ENCODE data around the gene CLSTN1.
A peak's percentile ranks its signal among the peaks of the same experiment; 100 is the strongest.

The CLSTN1 gene

GRCh38 chr1:9700340-9700739 is 123.4 kb downstream of the CLSTN1 start:
- DNase-seq (ENCODE audit: extremely low spot score, insufficient read length, low read depth) (no peak), FAIRE-seq (no peak)

- DNase-seq (ENCODE audit: extremely low spot score, insufficient read length, low read depth), result no peak
- no peak for FAIRE-seq
Measured at GRCh38 chr1:9699361-9699760, 124.4 kb downstream of the CLSTN1 start.

- FAIRE-seq, result no peak
- DNase-seq (ENCODE audit: extremely low spot score, insufficient read length, low read depth), result no peak
Measured at GRCh38 chr1:9696793-9697192, 127.0 kb downstream of the CLSTN1 start.

- FAIRE-seq (no peak), DNase-seq (ENCODE audit: extremely low spot score, insufficient read length, low read depth) (no peak)
Measured at GRCh38 chr1:9691691-9692090, 132.1 kb downstream of the CLSTN1 start.

- no peak for FAIRE-seq
- DNase-seq (ENCODE audit: extremely low spot score, insufficient read length, low read depth), result no peak
Measured at GRCh38 chr1:9691108-9691445, 132.7 kb downstream of the CLSTN1 start.

GRCh38 chr1:9690440-9691107 is 133.2 kb downstream of the CLSTN1 start:
- FAIRE-seq, result no peak

GRCh38 chr1:9689971-9690381 is 133.8 kb downstream of the CLSTN1 start:
- DNase-seq (ENCODE audit: extremely low spot score, insufficient read length, low read depth) (no peak), FAIRE-seq (no peak)

More at GRCh38 chr1:9690440-9691107, 133.2 kb downstream of the CLSTN1 start:
- no peak for DNase-seq (ENCODE audit: extremely low spot score, insufficient read length, low read depth)

- DNase-seq (ENCODE audit: extremely low spot score, insufficient read length, low read depth), result peak; percentile 84
- FAIRE-seq, result peak; percentile 62
Measured at GRCh38 chr1:9689011-9689706, 134.6 kb downstream of the CLSTN1 start.

GRCh38 chr1:9688599-9688998 is 135.2 kb downstream of the CLSTN1 start:
- DNase-seq (ENCODE audit: extremely low spot score, insufficient read length, low read depth) (no peak), FAIRE-seq (peak; percentile 35)

- no peak for DNase-seq (ENCODE audit: extremely low spot score, insufficient read length, low read depth)
- FAIRE-seq, result peak; percentile 65
Measured at GRCh38 chr1:9687874-9688582, 135.7 kb downstream of the CLSTN1 start.

GRCh38 chr1:9687120-9687873 is 136.5 kb downstream of the CLSTN1 start:
- DNase-seq (ENCODE audit: extremely low spot score, insufficient read length, low read depth), result no peak
- peak; percentile 69 for FAIRE-seq

GRCh38 chr1:9684801-9685200 is 139.0 kb downstream of the CLSTN1 start:
- no peak for DNase-seq (ENCODE audit: extremely low spot score, insufficient read length, low read depth)
- FAIRE-seq, result peak; percentile 36

GRCh38 chr1:9680828-9681227 is 142.9 kb downstream of the CLSTN1 start:
- no peak for DNase-seq (ENCODE audit: extremely low spot score, insufficient read length, low read depth)
- peak; percentile 56 for FAIRE-seq

GRCh38 chr1:9680091-9680490 is 143.7 kb downstream of the CLSTN1 start:
- no peak for DNase-seq (ENCODE audit: extremely low spot score, insufficient read length, low read depth)
- FAIRE-seq, result no peak

All from GM18507 (cell line).